ENCODE measurements around the gene HGFAC.

HGFAC gene

DNA sequence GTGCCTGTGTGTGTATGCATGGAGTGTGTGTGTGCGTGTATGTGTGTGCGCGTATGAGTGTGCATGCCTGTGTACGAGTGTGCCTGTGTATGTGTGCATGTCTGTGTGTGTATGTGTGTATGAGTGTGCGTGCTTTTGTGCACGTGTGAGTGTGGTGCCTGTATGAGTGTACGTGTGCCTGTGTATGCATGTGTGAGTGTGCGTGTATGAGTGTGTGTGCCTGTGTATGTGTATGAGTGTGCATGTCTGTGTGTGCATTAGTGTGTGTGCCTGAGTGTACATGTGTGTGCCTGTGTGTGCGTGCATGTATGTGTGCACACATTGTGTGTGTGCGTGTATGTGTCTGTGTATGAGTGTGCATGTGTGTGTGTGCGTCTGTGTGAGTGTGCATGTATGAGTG is 27.0 kb downstream of the HGFAC start:
- no peak overlapping the region for H3K4me3 ChIP-seq (ENCODE audit: low read depth, low read length)
- no peak for DNase-seq (ENCODE audit: low read depth)
- TF ChIP-seq, protein P1, sequence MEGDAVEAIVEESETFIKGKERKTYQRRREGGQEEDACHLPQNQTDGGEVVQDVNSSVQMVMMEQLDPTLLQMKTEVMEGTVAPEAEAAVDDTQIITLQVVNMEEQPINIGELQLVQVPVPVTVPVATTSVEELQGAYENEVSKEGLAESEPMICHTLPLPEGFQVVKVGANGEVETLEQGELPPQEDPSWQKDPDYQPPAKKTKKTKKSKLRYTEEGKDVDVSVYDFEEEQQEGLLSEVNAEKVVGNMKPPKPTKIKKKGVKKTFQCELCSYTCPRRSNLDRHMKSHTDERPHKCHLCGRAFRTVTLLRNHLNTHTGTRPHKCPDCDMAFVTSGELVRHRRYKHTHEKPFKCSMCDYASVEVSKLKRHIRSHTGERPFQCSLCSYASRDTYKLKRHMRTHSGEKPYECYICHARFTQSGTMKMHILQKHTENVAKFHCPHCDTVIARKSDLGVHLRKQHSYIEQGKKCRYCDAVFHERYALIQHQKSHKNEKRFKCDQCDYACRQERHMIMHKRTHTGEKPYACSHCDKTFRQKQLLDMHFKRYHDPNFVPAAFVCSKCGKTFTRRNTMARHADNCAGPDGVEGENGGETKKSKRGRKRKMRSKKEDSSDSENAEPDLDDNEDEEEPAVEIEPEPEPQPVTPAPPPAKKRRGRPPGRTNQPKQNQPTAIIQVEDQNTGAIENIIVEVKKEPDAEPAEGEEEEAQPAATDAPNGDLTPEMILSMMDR (conservative IDR thresholded peaks at IDR 0.05; ENCODE audit: low read depth, low read length), result no peak

DNA sequence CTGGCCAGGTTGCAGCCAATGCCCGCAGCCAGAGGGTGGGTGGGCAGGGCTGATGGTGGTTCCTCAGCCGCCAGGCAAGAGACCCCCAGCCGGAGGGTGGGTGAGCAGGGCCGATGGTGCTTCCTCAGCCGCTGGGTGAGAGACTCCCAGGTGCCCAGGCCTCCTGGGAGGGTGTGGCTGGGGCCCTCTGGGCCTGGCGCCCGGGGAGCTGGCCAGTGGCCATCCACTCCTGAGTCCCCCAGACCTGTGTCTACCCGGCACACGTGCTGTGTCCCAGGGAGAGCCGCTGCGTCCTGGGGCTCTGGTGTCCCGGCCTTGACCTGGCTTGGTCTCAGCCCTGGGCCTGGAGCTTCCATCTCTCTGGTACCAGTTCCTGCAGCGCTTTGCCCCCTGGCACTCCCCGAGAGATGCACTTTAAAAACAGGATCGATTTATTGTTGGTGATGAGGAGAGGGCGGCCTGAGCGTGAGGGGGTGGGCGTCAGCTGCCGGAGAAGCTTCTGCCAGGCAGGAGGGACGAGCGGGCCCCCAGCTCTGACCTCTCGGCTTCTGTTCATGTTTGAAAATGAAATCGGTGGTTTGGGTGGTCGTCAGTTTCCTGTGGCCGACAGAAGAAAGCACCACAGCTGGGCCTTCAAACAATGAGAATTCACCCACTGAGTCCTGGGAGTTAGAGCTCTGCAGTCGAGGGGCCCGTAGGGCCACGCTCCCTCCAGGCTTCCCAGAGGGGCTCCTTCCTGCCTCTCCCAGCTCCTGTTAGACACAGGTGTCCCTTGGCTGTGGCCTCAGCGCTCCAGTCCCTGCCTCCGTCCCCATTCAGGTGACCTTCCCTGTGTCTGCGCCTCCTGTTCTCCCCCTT is 27.8 kb downstream of the HGFAC start:
- TF ChIP-seq, protein P1 (conservative IDR thresholded peaks at IDR 0.05; ENCODE audit: low read depth, low read length), result no peak
- H3K4me3 ChIP-seq (ENCODE audit: low read depth, low read length), result no peak overlapping the region
- no peak for DNase-seq (ENCODE audit: low read depth)

DNA sequence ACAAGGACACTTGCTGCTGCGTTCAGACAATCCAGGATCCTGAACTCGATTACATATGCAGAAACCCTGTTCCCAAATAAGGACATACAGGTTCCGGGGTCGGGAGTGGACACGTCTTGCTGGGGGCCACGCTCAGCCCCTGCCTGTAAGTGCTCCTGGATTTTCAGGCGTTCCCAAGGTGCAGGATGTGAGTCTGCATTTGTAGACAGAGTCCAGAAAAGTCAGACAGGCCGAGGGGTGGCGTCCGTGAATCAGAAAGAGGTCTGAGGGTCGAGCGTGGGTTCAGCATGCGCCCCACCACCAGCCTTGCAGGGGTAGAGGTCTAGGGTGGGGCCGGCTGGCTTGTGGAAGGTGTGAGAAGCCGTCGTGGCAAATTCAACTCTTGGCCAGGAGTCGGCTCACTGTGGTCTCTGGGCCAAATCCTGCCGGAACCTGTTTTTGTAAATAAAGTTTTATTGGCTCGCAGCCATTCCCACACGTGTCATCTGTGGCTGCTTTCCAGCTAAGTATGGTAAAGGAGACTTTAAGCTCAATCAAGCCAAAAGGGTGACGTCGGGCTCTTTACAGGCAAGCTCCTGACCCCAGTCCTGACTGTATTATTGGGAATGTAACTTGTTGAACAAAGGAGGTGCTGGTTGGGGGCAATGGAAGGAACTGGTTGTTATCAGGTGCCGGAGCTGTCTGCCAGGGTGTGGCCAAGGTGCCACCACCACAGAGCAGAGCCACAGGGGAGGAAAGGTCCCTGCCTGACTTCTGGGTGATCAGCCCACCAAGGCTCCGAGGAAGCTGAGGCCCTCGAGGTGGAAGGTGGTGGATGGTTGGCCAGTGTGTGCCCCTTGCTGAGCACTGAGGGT is 28.7 kb downstream of the HGFAC start:
- no peak overlapping the region for H3K4me3 ChIP-seq (ENCODE audit: low read depth, low read length)
- DNase-seq (ENCODE audit: low read depth), result peak; percentile 37
- TF ChIP-seq, protein P1 (conservative IDR thresholded peaks at IDR 0.05; ENCODE audit: low read depth, low read length), result no peak

DNA sequence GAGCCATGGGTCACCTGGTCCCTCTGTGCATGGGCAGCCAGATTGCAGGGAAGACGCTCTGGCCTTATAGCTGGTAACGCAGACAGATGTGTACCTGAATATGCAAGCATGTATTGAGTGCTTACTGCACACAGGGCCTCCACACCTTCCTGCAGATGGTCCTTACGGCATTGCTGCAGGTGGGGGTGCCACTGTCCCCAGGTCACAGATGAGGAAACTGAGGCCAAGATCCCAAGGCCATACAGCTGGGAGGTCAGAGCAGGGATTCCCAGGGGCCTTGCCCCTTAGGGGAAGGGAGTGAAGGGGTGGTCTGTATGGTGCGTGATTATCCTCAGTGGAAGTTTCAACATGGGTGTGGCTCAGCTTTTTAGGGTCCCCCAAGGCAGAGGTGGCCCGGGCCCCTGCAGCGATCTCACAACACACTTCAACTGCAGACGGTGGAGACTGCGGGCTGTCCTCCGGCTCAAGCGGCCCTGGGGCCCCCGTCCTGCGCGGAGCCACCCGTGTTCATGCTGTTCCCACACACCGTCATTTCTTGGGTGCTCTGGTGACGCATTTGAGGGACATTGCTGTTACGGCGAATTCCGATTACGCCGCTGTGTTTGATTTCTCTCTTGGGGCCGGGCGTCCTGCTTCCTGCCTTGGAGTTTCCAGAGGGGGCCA is 29.5 kb downstream of the HGFAC start:
- TF ChIP-seq, protein P1 (conservative IDR thresholded peaks at IDR 0.05; ENCODE audit: low read depth, low read length), result no peak
- DNase-seq (ENCODE audit: low read depth), result no peak

DNA sequence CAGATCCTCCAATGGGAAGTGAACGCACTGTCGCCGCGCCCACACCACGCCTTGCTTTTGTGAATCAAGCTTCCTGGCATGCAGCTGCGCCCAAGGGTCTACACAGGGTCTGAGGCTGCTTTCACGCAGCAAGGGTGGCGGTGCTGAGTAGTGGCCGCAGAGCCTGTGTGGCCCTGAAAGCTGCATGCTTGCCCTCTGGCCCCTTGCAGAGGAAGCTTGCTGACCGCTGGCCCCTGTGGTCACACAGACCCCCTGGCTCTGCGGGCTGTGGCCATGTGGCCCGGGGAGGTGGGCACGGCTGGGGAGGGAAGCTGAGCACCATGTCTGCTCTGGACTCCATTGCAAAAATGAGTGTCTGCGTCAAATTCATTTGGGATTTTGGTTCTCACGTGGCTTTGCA is 30.1 kb downstream of the HGFAC start:
- TF ChIP-seq, protein P1 (conservative IDR thresholded peaks at IDR 0.05; ENCODE audit: low read depth, low read length), result no peak
- H3K4me3 ChIP-seq (ENCODE audit: low read depth, low read length), result no peak overlapping the region
- DNase-seq (ENCODE audit: low read depth), result no peak

More for the DNA sequence above, 29.5 kb downstream of the HGFAC start:
- H3K4me3 ChIP-seq (ENCODE audit: low read depth, low read length), result no peak overlapping the region

DNA sequence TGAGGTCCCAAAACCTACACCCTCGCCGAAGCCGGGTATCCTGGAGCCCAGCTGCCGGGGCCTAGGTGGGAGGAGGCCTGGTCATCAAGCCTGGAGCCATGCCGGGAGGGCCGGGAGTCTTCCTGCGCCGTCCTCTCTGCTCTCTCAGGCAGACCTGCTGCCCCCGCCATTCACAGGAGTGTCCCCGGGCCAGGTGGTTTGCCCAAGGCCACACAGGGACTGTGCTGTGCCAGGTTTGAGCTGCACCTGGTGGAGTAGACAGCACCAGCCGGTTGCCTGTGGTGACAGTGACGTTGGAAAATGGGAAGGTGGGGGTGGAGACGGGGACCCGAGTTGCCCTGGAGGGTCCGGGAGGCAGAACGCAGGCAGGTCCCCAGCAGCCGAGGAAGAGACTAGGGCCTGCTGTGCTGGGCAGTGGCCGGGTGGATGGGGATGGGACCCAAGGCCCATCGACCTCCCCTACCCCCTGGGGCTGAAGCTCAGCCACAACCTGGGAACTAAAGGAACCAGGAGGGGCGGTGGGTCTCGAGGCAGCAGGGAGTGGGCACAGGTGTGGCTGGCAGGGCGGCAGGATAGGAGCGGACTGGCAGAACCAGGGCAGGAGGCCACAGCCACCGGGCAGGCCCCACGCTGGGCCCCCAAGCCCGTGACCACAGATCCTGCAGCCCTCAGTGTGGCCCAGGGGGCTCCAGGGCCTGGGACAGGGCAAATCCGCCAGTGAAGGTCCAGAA is 30.8 kb downstream of the HGFAC start:
- no peak overlapping the region for H3K4me3 ChIP-seq (ENCODE audit: low read depth, low read length)
- no peak for DNase-seq (ENCODE audit: low read depth)
- TF ChIP-seq, protein P1 (conservative IDR thresholded peaks at IDR 0.05; ENCODE audit: low read depth, low read length), result no peak
